ENCODE results near the gene BAZ1A. TPM values are rescaled to one million over a fixed set of nuclear protein-coding genes. Genes with fewer than 3 reads are reported as not detected.
"Not testable (repeated sequence)": the region's sequence is repeated elsewhere in the genome, so short reads cannot be mapped to it uniquely, and the experiment has no call there.

The BAZ1A gene
- total RNA-seq, 1 donor from 2014 or later = 38.5 TPM

DNA sequence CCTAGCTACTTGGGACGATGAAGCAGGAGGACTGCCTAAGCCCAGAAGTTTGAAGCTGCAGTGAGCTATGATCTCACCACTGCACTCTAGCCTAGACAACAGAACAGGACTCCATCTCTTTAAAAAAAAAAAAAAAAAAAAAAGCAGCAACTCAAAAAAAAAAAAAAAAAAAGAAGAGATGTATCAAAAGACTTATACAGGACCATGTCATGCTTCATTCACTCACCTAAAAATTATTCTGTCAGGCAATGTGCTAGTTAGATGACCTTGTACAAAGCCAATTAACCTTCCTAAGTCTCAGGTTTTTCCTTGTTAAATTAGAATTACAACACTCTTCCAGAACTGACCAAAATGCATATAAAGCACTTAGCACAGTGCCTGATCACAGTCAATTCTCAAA is 50.9 kb downstream of the BAZ1A start:
- H3K36me3 ChIP-seq = peaks cover 0 to 10% of the 10 kb centered on the region in 2 donors
- no peaks in the 10 kb centered on the region for H3K9me3 ChIP-seq
- intact Hi-C loops (cut with DNase I) = no loop called here
- DNase-seq (ENCODE audit: extremely low spot score in 2 of 2) = no peak
- H3K27me3 ChIP-seq = no peaks in the 10 kb centered on the region
- H3K27ac ChIP-seq = no peak overlapping the region
- no peaks in the 10 kb centered on the region for H3K4me1 ChIP-seq
- H3K4me3 ChIP-seq = no peak overlapping the region
- TF ChIP-seq POLR2A (IDR thresholded peaks at IDR 0.05) (no peak), POLR2AphosphoS5 (IDR thresholded peaks at IDR 0.05; ENCODE audit: insufficient read depth in 1 of 2, low read depth in 1 of 2) (no peak)

DNA sequence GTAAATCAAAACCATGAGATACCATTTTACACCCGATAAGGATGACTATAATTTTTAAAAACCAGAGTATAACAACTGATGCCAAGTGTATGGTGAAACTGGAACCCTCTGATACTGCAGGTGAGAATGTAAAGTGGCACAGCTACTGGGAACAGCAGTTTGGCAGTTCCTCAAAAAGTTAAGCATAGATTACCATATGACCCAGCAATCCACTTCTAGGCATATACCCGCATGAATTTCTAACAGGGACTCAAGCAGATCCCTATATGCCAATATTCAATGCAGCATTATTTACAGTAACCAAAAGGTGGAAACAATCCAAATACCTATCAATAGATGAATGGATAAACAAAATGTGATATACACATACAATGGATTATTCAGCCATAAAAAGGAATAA is 57.4 kb downstream of the BAZ1A start:
- intact Hi-C loops (cut with DNase I) = no loop called here
- no peak overlapping the region for H3K27ac ChIP-seq
- no peaks in the 10 kb centered on the region for H3K36me3 ChIP-seq
- no peaks in the 10 kb centered on the region for H3K4me1 ChIP-seq
- TF ChIP-seq POLR2A (IDR thresholded peaks at IDR 0.05) = no peak
- TF ChIP-seq, protein P1, sequence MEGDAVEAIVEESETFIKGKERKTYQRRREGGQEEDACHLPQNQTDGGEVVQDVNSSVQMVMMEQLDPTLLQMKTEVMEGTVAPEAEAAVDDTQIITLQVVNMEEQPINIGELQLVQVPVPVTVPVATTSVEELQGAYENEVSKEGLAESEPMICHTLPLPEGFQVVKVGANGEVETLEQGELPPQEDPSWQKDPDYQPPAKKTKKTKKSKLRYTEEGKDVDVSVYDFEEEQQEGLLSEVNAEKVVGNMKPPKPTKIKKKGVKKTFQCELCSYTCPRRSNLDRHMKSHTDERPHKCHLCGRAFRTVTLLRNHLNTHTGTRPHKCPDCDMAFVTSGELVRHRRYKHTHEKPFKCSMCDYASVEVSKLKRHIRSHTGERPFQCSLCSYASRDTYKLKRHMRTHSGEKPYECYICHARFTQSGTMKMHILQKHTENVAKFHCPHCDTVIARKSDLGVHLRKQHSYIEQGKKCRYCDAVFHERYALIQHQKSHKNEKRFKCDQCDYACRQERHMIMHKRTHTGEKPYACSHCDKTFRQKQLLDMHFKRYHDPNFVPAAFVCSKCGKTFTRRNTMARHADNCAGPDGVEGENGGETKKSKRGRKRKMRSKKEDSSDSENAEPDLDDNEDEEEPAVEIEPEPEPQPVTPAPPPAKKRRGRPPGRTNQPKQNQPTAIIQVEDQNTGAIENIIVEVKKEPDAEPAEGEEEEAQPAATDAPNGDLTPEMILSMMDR (IDR thresholded peaks at IDR 0.05) = no peak
- TF ChIP-seq POLR2AphosphoS5 (IDR thresholded peaks at IDR 0.05; ENCODE audit: insufficient read depth in 1 of 2, low read depth in 1 of 2) = no peak
- no peak overlapping the region for H3K4me3 ChIP-seq
- no peaks in the 10 kb centered on the region for H3K9me3 ChIP-seq
- no peaks in the 10 kb centered on the region for H3K27me3 ChIP-seq
- DNase-seq (ENCODE audit: extremely low spot score in 2 of 2) = no peak

DNA sequence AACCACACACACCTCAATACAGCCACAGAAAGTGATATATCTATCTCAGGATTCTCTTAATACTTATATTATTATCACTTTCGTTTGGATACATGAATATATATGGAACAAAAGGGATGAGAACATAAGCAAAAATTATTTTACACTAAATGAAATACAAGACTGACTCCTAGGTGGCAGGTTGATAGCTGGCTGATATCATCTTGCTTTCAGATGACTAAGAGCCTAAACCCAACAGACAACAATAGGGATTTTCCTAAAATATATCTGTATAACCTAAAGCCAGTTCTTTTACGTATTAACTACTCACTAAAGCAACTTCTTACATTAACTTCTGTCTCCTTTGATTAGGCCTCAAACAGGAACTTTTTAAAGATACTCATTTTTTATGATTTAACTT is 65.1 kb downstream of the BAZ1A start:
- peaks cover 0 to 6% of the 10 kb centered on the region in 2 donors for H3K36me3 ChIP-seq
- no peak for DNase-seq (ENCODE audit: extremely low spot score in 2 of 2)
- no peaks in the 10 kb centered on the region for H3K4me1 ChIP-seq
- intact Hi-C loops (cut with DNase I) = no loop called here
- no peak overlapping the region for H3K27ac ChIP-seq
- no peaks in the 10 kb centered on the region for H3K27me3 ChIP-seq
- TF ChIP-seq POLR2A (IDR thresholded peaks at IDR 0.05) = no peak
- no peak for TF ChIP-seq POLR2AphosphoS5 (IDR thresholded peaks at IDR 0.05; ENCODE audit: insufficient read depth in 1 of 2, low read depth in 1 of 2)
- TF ChIP-seq, protein P1 (IDR thresholded peaks at IDR 0.05) = no peak
- H3K9me3 ChIP-seq = no peaks in the 10 kb centered on the region
- no peak overlapping the region for H3K4me3 ChIP-seq

DNA sequence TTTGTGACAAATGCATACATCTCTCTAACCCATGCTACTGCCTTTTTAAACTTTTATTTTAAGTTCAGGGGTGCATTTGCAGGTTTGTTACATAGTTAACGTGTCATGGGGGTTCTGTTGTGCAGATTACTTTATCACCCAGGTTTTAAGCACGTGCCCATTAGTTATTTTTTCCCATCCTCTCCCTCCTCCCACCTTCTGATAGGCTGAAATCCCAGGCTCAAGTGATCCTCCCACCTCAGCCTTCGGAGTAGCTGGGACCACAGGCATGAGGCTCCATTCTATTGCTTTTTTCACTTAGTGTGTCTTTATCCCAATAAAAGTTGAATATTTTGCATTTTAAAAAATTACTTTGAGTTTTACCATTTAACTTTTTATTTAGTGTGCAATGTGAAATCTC is 68.9 kb downstream of the BAZ1A start:
- H3K36me3 ChIP-seq = peaks cover 0 to 17% of the 10 kb centered on the region in 2 donors
- TF ChIP-seq, protein P1 (IDR thresholded peaks at IDR 0.05) = no peak
- TF ChIP-seq POLR2A (IDR thresholded peaks at IDR 0.05) (no peak), POLR2AphosphoS5 (IDR thresholded peaks at IDR 0.05; ENCODE audit: insufficient read depth in 1 of 2, low read depth in 1 of 2) (no peak)
- intact Hi-C loops (cut with DNase I) = no loop called here

DNA sequence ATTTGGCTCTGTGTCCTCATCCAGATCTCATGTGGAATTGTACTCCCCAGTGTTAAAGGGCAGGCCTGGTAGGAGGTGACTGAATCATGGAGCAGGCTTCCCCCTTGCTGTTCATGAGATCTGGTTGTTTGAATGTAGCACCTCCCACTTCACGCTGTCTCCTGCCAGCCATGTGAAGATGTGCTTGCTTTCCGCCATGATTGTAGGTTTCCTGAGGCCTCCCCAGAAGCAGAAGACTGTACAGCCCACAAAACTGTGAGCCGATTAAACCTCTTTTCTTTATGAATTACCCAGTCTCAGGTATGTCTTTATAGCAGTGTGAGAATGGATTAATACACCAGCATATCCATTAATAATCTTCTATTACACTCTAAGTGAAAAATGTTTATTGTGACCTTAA is 70.2 kb downstream of the BAZ1A start:
- peaks cover 0 to 21% of the 10 kb centered on the region in 2 donors for H3K36me3 ChIP-seq
- no peaks in the 10 kb centered on the region for H3K9me3 ChIP-seq
- no peaks in the 10 kb centered on the region for H3K4me1 ChIP-seq
- intact Hi-C loops (cut with DNase I) = no loop called here
- DNase-seq (ENCODE audit: extremely low spot score in 2 of 2) = no peak
- no peak for TF ChIP-seq POLR2A (IDR thresholded peaks at IDR 0.05)
- TF ChIP-seq POLR2AphosphoS5 (IDR thresholded peaks at IDR 0.05; ENCODE audit: insufficient read depth in 1 of 2, low read depth in 1 of 2) = no peak
- TF ChIP-seq, protein P1 (IDR thresholded peaks at IDR 0.05) = no peak
- no peak overlapping the region for H3K27ac ChIP-seq
- H3K4me3 ChIP-seq = no peak overlapping the region
- no peaks in the 10 kb centered on the region for H3K27me3 ChIP-seq

More for the DNA sequence above, 68.9 kb downstream of the BAZ1A start:
- no peak overlapping the region for H3K4me3 ChIP-seq
- H3K9me3 ChIP-seq = no peaks in the 10 kb centered on the region
- no peak overlapping the region for H3K27ac ChIP-seq
- no peak for DNase-seq (ENCODE audit: extremely low spot score in 2 of 2)
- no peaks in the 10 kb centered on the region for H3K27me3 ChIP-seq
- no peaks in the 10 kb centered on the region for H3K4me1 ChIP-seq

DNA sequence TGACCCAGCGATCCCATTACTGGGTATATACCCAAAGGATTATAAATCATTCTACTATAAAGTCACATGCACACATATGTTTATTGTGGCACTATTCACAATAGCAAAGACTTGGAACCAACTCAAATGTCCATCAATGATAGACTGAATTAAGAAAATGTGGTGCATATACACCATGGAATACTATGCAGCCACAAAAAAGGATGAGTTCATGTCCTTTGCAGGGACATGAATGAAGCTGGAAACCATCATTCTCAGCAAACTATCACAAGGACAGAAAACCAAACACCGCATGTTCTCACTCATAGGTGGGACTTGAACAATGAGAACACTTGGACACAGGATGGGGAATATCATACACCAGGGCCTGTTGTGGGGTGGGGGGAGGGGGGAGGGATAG is 76.3 kb downstream of the BAZ1A start:
- H3K4me1 ChIP-seq; intact Hi-C loops (cut with DNase I); H3K4me3 ChIP-seq; H3K27ac ChIP-seq; H3K27me3 ChIP-seq; DNase-seq (ENCODE audit: extremely low spot score in 2 of 2); H3K9me3 ChIP-seq: not testable (repeated sequence)
- peaks cover 0 to 43% of the 10 kb centered on the region in 2 donors for H3K36me3 ChIP-seq

All from vagina (tissue), 2 donors.